ENCODE results near the gene NAB2.

GRCh38 chr12:57133916-57134315, 45.0 kb downstream of the NAB2 start:
- TF ChIP-seq RAD21 (IDR thresholded peaks at IDR 0.05; ENCODE audit: low read length) = no peak
- TF ChIP-seq CTCF (IDR thresholded peaks at IDR 0.05) = no peak
- no peak for TF ChIP-seq POLR2AphosphoS5 (IDR thresholded peaks at IDR 0.05; ENCODE audit: low read depth, low read length)
- no peak for TF ChIP-seq NFIC (IDR thresholded peaks at IDR 0.05; ENCODE audit: borderline replicate concordance)
- no peak for TF ChIP-seq ELF1 (IDR thresholded peaks at IDR 0.05)
- TF ChIP-seq RFX5 (IDR thresholded peaks at IDR 0.05; ENCODE audit: low read length) = no peak
- no peak for TF ChIP-seq USF2 (IDR thresholded peaks at IDR 0.05; ENCODE audit: borderline replicate concordance, low read depth, low read length)
- no peak for TF ChIP-seq CHD2 (IDR thresholded peaks at IDR 0.05; ENCODE audit: low read length, partially characterized antibody)
- TF ChIP-seq MAX (IDR thresholded peaks at IDR 0.05; ENCODE audit: low read depth) = no peak
- TF ChIP-seq REST (IDR thresholded peaks at IDR 0.05; ENCODE audit: low read depth, low read length) = no peak
- TF ChIP-seq TAF1 (IDR thresholded peaks at IDR 0.05; ENCODE audit: borderline replicate concordance, low read depth, low read length) = no peak
